ENCODE measurements around the gene GPR82.
"Not testable (repeated sequence)": the region's sequence is repeated elsewhere in the genome, so short reads cannot be mapped to it uniquely, and the experiment has no call there.

GPR82 gene, protein sequence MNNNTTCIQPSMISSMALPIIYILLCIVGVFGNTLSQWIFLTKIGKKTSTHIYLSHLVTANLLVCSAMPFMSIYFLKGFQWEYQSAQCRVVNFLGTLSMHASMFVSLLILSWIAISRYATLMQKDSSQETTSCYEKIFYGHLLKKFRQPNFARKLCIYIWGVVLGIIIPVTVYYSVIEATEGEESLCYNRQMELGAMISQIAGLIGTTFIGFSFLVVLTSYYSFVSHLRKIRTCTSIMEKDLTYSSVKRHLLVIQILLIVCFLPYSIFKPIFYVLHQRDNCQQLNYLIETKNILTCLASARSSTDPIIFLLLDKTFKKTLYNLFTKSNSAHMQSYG

DNA sequence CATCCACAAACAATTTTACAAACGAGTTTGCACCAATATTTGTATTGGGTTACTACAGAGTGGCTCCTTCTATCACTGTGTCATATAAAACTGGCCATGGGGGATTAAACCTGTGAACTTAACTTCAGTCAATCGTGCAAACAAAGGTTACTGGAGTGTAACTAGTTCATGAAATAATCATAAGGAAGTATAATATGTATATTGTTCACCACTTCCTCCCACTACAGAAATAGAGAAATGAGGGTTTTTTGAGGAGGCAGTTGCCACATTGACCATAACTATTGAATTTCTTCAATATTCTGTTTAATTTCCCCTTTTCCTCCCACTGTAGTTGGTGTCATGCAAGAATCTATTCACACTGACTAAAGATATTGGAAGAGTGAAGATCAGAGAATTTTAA is at the start of gene GPR82:
Gene GPR82 (plus strand): TSS at position 356 of the 400 bp plus-strand sequence. CDS start 2,846 bp downstream, outside the sequence.
- DNase-seq: no peak

GRCh38 chrX:41676361-41676760 is 47.6 kb upstream of the GPR82 start:
- not testable (repeated sequence) for DNase-seq

DNA sequence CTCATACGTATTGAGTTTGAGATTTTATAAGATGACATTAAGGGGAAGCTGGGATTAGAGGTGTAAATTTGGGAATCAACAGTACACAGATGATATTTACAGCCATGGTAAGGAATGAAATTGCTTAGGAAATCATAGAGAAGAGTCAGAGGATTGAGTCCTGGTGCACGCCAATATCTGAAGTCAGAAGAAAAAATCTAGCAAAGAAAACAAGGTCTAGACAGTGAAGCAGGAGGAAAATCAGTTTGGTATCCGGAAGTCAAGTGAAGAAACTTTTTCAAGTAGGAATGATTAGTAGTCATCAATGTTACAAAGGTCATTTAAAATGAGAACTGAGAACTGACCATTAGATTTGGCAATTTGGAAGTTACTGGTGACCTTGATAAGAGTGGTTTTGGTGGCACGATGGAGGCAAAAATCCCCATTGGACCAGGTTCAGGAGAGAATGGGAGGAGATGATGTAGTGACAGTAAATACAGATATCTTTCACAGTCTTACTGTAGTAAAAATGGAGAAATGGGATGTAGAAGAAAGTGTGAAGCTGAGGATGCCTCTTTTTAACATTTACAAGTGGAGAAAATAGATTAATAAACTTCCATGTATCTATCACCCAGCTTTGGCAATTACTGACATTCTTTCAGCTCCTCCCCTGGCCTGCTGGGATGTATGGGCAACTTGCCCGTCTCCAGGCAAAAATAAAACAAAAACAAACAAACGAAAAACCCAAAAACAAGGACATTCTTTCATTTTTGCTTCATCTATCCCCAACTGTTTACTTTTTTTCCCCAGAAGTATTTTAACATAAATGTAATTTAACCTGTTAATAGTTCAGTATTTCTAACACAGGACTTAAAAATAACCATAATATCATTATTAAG is 46.6 kb upstream of the GPR82 start:
- no peak for DNase-seq

DNA sequence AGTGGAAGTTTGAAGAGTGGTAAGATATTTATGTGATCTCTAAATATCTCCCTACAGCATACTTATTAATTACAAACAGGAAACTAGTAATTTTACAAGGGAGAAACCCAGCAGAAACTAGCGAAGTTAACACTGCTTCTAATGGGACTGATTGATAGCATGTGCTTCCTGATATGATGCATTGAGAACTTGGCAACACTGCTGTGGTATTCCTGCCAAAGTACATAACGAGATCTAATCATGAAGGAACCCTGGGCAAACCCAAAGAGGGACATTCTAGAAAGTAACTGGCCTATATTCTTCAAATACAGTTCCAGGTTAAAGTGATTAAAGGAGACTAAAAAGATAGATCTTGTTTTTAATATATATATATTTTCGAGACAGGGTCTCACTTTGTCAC is 39.8 kb upstream of the GPR82 start:
- DNase-seq: no peak

DNA sequence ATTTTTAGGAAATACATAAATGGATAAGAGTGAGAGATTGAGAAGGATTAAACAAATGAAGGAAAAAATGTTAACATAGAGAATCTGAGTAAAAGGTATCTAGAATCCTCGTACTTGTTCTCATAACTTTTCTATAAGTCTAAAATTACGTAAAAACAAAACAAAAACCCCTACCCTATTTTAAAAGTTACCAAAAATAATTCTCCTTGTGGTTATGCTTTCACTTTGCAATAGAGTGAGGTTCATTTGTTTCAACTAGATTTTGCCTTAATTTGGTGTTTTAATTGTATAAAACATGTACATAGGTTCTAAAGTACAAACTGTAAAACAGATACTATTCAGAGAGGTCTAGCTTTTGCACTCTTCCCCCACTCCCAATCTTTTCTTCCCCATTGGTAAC is 39.0 kb upstream of the GPR82 start:
- DNase-seq: no peak

DNA sequence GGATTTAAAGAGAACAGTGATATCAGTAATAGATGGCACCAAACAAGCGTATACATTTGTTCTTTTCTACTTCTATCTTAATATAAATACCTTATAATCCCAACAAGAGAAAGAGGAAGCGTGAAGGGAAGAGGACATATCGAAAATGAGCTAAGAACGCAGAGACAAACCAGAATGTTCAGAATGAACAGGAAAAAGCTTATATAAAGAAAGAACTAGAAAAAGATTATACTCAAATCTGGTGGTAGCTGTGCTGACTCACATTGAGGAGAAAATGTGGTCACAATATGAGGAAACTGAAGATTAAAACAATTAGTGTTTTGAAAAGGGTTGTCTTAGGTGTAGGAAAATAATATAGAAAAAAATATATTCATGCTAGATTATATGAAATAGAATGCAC is 37.2 kb upstream of the GPR82 start:
- no peak for DNase-seq

- DNase-seq: no peak
Observed at GRCh38 chrX:41688156-41688555, 35.8 kb upstream of the GPR82 start.

- DNase-seq: peak in 1 of 2 experiments; percentile 20
Observed at GRCh38 chrX:41688835-41689234, 35.1 kb upstream of the GPR82 start, which contains the start of gene GPR34. GPR34 (plus strand) TSS chrX:41688973; CDS start chrX:41695634, 6,661 bp downstream.

DNA sequence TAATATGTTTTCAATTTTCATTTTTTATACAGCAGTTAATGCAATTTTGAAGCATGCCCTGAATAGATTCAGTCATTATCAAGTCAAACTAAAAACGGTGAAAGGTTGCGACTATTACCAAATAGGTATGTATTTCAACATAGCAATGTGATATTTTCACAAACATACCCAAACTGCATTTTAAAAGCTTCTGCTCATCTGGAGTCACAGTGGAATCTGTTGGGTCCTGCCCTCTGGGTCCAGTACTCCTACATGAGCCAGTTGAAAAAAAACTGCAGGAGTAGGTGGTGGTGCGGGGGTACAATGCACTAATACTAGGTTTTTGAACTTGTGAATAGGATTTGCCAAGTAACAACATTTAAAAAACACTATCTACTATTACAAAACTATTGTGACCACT is 34.3 kb upstream of the GPR82 start:
- DNase-seq: no peak

- no peak for DNase-seq
Observed at GRCh38 chrX:41692162-41692749, 31.7 kb upstream of the GPR82 start.

- no peak for DNase-seq
Observed at GRCh38 chrX:41693024-41693423, 31.0 kb upstream of the GPR82 start.

- DNase-seq: no peak
Observed at GRCh38 chrX:41695426-41695825, 28.6 kb upstream of the GPR82 start.

DNA sequence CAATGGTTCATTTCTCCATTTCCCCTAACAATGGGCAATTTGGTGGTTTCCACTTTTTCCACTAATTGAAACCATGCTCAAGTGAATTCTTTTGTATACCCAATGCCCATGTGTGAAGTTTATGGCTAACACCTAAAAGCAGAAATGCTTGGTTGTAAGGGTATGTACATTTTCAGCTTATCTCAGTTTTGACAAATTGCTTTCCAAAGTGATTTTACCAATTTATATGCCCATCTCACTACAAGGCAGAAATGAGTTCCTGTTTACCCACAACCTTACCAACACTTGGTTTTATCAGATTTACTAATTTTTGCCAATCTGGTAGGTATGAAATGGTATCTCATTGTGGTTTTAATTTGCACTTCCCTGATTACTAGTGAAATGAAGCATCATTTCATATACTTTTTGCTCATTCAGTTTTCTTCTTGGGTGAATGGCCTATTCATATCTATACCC is 20.4 kb upstream of the GPR82 start:
- DNase-seq: no peak

DNA sequence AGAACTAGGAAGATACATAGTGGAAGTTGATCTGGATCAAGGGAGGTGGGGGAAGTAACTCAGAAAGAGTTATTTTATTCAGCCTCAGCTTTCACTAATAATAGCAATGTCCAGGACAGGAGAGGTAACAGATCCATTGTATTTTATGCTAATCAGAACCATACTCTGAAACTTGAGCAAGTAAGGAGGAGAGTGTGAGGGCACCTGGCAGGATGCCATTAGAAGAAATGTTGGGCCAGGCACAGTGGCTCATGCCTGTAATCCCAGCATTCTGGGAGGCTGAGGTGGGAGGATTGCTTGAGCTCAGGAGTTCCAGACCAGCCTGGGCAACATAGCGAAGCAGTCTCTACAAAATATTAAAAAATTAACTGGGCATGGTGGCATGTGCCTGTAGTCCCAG is 18.9 kb upstream of the GPR82 start:
- DNase-seq: no peak

DNA sequence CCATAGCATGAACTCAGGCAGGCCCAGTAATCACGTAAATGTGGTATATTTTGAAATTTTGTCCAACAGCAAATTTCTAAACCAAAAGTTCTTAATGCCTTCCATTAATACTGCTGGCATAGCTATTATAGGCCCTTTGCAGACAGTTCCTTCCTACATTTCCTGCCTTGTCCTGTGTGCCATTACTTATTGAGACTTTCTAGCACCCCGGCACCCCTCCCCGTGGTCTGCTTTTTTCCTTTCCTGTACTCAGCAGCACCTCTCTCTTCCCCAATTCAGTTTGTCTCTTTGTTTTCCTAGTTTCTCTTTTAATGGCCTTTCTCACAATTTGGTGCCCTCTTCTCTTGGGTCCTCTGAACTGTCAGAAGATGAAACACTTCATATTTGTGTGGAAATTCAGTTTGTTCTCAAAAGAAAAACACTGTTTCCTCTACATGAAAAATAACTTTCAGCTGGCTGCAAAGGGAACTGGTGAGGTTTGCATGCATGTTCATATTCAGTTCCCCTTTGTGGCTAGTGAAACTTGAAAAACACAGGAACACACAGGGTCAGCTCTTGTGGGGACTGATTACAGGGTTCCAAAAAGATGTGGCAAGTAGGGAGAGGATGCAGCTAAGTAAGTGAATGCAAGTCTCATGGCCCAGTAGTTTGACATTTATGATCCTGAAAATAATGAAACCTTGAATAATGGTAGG is 18.2 kb upstream of the GPR82 start:
- DNase-seq: no peak

DNA sequence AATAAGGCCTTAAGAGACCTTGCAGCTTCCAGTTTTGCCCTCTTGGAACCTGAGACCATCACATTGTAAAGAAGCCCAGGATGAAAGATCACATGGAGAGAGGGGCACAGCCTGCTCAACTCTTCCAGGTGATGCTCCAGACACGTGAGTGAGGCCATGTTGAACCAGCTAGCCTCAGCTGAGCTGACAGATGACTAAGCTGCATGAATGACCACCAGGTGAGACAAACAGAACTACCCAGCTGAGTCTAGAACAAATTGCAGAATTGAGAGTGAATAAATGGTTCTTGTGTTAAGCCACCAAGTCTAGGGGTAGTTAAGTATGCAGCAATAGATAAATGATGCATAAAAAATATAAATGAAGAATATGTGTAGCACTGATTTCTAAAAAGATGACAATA is 16.8 kb upstream of the GPR82 start:
- DNase-seq: no peak

DNA sequence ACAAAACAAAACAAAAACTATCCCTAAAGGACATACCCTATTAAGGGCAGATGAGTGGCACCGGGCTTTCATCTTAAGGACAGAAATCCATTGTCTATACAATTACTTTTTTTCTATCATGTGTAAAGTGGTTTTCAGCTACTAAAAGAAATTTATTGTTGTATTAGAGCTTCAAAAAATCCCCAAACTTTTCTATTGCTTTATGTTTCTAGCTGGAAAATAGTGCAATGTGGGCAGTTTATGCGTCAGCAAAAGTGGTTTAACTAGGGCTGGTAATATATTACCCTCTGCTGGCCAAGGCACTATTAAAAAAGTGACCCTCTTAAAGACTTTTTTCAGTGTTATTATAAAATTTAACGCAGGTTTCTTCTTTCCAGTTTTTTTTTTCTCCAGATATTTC is 15.5 kb upstream of the GPR82 start:
- no peak for DNase-seq

DNA sequence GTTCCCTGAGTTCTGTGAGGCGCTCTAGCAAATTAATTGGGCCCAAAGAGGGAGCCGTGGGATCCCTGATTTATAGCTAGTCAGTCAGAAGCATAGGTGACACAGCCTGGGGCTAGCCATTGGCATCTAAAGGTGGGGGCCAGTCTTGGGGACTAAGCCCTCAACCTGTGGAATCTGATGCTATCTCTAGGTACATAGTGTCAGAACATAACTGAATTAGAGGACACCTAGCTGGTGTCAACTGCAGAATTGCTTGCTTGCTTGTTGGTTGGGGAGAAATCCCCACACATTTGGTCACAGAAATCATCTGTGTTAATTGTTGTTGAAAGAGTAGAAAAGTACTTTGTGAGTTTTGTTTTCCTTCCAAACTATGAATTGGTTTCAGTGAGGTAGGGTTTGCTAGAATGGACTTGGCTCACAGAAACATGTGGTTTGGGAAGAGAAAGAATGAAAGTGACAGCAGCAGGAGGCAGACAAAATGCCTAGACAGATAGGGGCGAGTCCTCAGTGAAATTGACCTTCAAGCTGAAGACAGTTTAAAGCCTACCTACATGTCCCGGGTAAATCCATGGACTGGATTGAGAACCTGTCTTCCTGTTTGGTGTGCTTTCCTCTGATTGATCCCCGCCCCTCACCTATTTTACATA is 12.8 kb upstream of the GPR82 start:
- no peak for DNase-seq

- no peak for DNase-seq
Observed at GRCh38 chrX:41716222-41716621, 7.8 kb upstream of the GPR82 start.

DNA sequence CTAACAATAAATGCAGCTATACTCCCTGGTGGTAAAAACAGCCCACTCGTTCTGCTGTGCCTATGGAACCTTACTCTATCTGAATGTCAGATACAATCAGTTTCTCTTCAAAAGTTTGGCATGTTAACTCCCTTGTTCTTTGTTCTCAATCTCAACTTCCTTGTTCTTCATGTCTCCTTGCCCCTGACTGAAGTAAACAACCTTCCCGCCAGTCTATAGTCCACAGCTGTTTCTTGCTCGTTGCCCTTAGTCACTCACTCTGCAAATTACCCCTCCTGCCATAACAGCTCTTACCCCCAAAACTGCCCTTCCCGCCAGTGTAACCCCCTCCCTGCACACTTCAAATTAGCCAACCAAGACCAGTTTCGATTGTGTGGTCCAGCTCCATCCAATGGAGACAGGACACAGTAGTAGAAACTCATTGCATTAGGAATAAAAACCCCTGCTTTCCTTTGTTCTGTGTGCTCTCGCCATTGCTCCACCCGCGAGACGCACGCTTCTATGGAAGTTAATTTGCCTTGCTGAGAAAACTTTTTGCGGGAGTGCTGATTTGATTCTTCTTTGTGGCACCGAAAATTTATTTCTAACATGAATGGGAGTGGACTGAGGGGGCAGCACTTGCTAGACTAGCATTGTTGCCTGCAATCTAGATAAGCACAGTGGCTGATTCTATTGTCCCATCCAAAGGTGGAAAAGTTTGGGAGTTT is 7.1 kb upstream of the GPR82 start:
- DNase-seq: no peak

DNA sequence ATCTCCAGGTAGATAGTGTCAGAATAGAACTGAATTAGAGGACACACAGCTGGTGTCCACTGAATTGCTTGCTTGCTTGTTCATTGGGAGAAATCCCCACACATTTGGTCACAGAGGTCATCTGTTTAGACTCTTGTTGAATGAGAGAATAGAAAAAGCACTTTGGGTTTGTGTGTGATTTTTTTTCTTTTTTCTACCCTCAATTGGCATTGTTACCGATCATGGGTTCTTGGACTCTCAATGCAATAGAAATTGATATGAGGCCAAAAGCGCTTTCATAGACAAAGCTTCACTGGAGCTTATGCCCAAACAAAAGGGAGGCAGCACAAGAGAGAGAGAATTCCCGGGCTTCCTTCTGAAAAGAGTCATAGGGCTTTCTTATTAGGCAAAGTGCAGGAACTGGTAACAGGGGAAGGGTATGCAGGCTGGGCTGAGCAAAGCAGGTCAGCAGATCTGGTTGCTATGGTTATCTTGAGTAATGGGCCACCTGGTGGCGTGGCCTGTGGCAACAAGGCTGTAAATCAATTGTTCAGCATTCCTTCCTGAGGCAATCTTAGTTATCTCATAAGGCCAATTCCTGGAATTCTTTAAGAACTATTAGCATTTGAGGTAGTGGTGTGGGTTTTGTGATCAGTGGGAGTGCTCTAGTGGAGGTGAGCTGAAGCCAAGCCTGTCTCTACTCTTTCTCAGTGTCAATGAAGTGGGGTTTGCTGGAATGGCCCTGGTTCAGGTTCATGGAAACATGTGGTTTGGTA is 5.3 kb upstream of the GPR82 start:
- no peak for DNase-seq

All from activated CD4-positive, alpha-beta T cell treated with anti-CD3 and anti-CD28 coated beads, Interleukin-2, amount 50 U/mL, for 48 hours (primary cell).